G401 (cell line): ENCODE measurements around the gene TMEM259. TPM values are rescaled to one million over a fixed set of nuclear protein-coding genes. Genes with fewer than 3 reads are reported as not detected.

Source experiments
- total RNA-seq: library from RNA; depleted of rRNA; stranded (reverse); fragments of >200 nt; shearing (Covaris generic); gene quantifications from 2 replicates; pipeline ENCODE4 v1.2.3, GENCODE V29; 2014; rRNA removed

Gene TMEM259
- total RNA-seq, 1 experiment from 2014 or later, result 131 TPM

Other genes starting within 250 kb of the TMEM259 start
- 273 and 361 TPM in 2 replicates for gene PTBP1, start 223.7 kb downstream of the TMEM259 start, total RNA-seq
- 47.9 and 54.5 TPM in 2 replicates for gene PLPPR3, start 199.2 kb downstream of the TMEM259 start, total RNA-seq
- gene AZU1, start 193.3 kb downstream of the TMEM259 start, total RNA-seq, result 0.25 TPM in 1 of 2 replicates, not detected in the other
- gene PRTN3, start 180.1 kb downstream of the TMEM259 start, total RNA-seq, result 2.3 TPM in 1 of 2 replicates, not detected in the other
- not detected in 2 replicates for gene ELANE, start 168.8 kb downstream of the TMEM259 start, total RNA-seq
- 3.6 and 6.1 TPM in 2 replicates for gene CFD, start 161.5 kb downstream of the TMEM259 start, total RNA-seq
- gene MED16, start 127.9 kb downstream of the TMEM259 start, total RNA-seq, result 51.0 and 58.7 TPM in 2 replicates
- not detected in 2 replicates for gene RNU6-9, start 127.6 kb downstream of the TMEM259 start, total RNA-seq
- gene R3HDM4, start 107.9 kb downstream of the TMEM259 start, total RNA-seq, result 12.7 and 13.9 TPM in 2 replicates
- 1.8 and 1.9 TPM in 2 replicates for gene KISS1R, start 103.8 kb downstream of the TMEM259 start, total RNA-seq
- gene ARID3A, start 95.1 kb downstream of the TMEM259 start, total RNA-seq, result 95.4 and 103 TPM in 2 replicates
- gene WDR18, start 36.8 kb downstream of the TMEM259 start, total RNA-seq, result 176 and 280 TPM in 2 replicates
- gene GRIN3B, start 20.7 kb downstream of the TMEM259 start, total RNA-seq, result 0.74 and 3.5 TPM in 2 replicates
- not detected in 2 replicates for gene RNU6-2, start 399 bp upstream of the TMEM259 start, total RNA-seq
- 245 and 296 TPM in 2 replicates for gene CNN2, start 5.5 kb upstream of the TMEM259 start, total RNA-seq
- gene ABCA7, start 19.0 kb upstream of the TMEM259 start, total RNA-seq, result 6.2 and 13.9 TPM in 2 replicates
- 126 and 134 TPM in 2 replicates for gene ARHGAP45, start 46.0 kb upstream of the TMEM259 start, total RNA-seq
- gene POLR2E, start 74.3 kb upstream of the TMEM259 start, total RNA-seq, result 326 and 355 TPM in 2 replicates
- 593 and 784 TPM in 2 replicates for gene GPX4, start 82.9 kb upstream of the TMEM259 start, total RNA-seq
- 22.3 and 25.1 TPM in 2 replicates for gene SBNO2, start 153.1 kb upstream of the TMEM259 start, total RNA-seq
- 83.6 and 94.8 TPM in 2 replicates for gene STK11, start 184.7 kb upstream of the TMEM259 start, total RNA-seq
- gene CBARP, start 216.9 kb upstream of the TMEM259 start, total RNA-seq, result 3.6 and 5.6 TPM in 2 replicates
- gene ATP5F1D, start 220.6 kb upstream of the TMEM259 start, total RNA-seq, result 61.3 and 98.5 TPM in 2 replicates
- gene MIDN, start 227.5 kb upstream of the TMEM259 start, total RNA-seq, result 14.0 and 17.5 TPM in 2 replicates
- 196 and 215 TPM in 2 replicates for gene CIRBP, start 248.2 kb upstream of the TMEM259 start, total RNA-seq